HG02571 (cell line): ENCODE data around the gene RBX1.
"Not testable (repeated sequence)": the region's sequence is repeated elsewhere in the genome, so short reads cannot be mapped to it uniquely, and the experiment has no call there.

Source experiments
- ATAC-seq: cut with Tn5 transposase; IDR thresholded peaks from one replicate; pipeline ENCODE4 v1.9.1; 2021; ENCODE audit warnings: mild to moderate bottlenecking, moderate library complexity; ENCODE audit not compliant: unreplicated experiment

RBX1 gene

DNA sequence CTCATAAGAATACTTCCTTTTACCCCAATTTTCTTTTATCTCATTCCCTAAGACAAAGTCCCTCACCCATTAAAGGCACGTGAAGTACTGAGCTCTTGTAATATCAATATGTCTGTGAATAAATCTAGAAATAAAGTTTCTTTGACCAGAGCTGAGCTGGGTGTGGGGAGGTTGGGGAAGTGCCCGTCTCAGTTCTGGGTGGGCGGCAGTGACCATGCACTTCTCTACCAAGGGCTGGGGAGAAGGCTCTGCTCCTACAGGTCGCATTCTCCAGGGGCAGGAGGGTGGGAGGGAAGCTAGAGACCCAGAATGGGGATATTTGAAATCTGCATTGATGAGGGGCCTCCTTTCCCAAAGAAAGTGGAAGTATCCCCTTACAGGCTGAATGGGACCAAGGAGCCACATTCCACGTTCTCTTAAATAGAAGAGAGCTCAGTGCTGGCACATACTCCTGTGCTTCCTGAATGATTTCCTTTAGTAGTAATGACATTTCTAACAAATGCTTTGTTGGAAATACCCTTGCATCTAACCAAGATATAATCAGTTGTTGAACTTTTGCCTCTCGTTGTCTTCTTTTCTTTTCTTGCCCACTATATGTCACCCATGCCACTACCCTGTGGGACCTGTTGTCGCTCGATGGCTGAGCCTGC, 16.1 kb downstream of the RBX1 start:
- no peak for ATAC-seq

DNA sequence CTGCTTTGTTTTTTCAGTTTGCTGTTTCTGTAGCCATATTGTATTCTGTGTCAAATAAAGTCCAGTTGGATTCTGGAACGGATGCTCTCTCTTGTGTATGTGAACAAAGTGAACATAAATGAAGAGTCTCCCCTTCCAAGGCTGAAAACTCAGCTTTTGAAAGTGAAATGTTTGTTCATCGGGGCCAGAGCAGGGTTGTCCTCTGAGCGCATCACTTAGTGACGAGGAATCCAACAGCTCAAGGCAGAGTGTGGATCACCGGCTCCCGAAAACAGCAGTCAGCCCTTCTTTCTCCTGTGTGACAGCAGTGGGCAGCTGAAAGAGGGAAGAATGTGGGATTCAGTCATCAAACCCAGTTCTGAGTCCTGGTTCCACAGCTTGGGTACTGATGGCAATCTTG, 21.4 kb downstream of the RBX1 start:
- ATAC-seq: no peak

- no peak for ATAC-seq
These were observed 22.0 kb downstream of the RBX1 start for GRCh38 chr22:40973144-40973543.

DNA sequence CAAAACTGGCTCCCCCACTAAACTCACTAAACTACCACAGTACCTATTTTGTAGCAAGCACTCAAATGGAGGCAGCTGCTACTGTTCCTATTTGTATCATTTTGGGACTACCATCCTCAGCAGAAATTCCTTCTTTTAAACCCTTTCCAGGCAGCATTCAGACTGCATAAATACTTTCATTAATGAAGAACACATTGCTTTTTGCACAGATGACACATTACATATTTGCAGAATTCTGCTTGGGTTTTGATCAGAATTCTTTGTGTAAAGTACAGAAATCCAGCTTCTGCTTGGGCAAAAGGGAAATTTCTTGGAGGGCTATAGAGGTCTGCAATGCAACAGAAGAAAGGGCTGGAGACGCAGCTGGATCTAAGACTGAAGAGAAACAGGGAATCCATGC, 24.2 kb downstream of the RBX1 start:
- ATAC-seq: no peak

- ATAC-seq: no peak
These were observed 25.9 kb downstream of the RBX1 start for GRCh38 chr22:40976866-40977700.

DNA sequence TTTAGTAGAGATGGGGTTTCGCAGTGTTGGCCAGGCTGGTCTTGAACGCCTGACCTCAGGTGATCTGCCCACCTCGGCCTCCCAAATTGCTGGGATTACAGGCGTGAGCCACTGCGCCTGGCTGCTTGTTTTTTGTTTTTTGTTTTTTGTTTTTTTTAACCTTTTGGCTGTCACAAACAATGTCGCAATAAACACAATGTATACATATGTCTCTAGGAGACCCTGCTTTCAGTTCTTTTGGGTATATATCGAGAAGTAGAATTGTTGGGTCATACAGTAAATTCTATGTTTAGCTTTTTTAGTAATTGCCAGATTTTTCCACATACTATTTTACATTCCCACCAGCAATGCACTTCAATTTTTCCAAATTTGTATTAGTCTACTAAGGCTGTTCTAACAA, 28.0 kb downstream of the RBX1 start:
- no peak for ATAC-seq

DNA sequence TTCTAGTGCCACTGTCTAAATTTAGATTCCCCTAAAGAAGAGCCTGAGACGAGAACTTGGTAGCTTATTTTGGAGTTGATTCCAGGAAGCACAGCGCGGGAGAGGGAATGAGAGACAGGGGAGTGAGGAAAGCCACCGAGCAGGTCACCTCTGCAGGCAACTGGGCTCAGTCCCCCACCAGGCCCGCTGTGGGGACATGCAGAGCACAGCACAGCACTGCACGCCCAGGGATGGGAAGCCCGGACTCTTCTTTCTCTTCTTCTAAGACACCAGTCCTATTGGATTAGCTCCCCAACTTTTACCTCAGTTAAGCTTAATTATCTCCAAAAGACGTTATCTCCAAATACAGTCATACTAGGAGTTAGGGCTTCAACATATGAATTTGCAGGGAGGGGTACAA, 28.7 kb downstream of the RBX1 start:
- ATAC-seq: no peak

DNA sequence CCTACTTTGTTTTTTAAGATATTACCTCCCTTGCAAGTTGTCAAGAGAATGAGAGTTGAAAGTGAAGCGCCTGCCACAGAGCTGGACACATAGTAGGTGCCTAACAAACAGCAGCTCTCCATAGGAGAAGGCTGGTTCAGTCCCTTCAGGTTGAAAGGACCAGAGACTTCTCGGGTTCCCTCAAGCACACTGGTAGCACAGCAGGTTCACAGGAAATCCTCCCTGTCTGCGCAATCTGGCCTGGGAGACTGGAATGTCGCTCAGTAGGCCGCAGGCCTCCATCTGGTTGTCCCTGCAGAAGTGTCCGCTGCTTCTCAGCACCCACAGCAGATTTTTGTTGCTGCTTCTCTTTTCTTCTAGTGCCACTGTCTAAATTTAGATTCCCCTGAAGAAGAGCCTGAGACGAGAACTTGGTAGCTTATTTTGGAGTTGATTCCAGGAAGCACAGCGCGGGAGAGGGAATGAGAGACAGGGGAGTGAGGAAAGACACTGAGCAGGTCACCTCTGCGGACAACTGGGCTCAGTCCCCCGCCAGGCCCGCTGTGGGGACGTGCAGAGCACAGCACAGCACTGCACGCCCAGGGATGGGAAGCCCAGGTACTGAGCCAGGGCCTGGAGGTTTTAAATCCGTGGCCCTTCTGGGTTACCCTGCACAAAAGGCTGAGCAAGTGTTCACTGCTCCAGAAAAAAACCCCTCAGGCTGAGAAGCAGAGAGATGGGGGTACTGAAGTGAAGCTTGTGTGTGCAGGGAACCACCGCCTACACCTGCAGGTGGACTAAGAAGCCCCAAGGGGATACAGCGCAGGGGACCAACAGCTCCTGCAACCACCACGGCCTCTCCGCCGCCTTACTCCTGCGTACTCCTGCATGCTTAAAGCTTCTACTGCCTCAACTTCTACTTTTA, 31.6 kb downstream of the RBX1 start:
- ATAC-seq: no peak

DNA sequence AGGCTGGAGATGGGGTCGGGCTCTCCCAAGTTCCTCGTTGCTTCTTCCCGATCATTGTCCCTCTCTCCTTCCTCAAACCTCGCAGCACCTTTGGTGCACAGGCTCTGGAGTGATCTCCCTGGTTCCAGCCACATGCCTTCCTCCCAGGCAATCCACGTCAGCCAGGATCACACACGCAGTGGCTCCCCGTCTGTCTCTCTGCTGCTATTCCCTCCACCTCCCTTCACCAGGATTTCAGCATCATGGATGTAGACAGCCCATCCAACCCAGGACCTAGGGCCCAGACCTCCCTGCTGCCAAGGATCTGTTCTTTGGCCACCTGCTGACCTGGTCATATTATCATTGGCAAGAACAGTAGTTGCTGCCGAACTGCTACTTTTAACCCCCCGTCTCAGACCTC, 40.1 kb downstream of the RBX1 start:
- no peak for ATAC-seq

DNA sequence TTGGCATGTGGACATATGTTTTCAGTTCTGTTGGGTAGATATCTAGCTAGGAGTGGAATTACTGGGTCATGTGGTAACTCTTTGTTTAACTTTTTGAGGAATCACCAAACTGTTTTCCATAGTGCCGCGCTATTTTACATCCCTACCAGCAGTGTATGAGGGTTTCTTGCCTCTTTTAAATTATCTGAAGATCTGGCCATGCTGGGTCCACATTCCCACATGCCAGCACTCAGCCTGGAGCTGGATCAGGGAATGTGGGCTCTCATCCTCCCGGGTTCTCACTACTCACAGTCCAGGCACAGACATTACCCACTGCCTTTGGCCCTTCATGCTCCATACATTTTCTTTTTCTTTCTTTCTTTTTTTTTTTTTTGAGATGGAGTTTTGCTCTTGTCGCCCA, 44.6 kb downstream of the RBX1 start:
- ATAC-seq: no peak

- no peak for ATAC-seq
These were observed 46.3 kb downstream of the RBX1 start for GRCh38 chr22:40997520-40997919.

DNA sequence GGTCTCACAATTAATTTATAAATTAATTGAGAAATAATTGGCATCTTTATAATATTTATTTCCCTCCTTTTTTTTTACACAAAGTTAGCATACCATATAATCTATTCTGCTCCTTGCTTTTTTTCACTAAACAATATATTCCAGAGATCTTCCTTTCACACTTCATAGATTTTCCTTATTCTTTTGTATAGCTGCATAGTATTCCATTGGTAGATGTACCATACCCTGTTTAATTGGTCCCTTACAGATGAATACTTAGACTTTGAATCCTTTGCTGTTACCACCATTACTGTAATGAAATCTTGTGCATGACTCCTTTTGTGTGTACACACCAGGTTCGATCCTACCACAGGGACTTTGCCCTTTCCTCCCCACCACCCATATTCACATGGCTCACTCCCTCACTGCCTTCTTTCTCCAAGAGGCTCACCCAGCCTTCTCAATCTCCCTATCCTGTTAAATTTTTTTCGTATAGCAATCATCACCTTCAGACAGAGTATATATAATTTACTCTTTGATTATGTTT, 48.9 kb downstream of the RBX1 start:
- no peak for ATAC-seq

- ATAC-seq: no peak
These were observed 50.0 kb downstream of the RBX1 start for GRCh38 chr22:41000941-41001721.

- no peak for ATAC-seq
These were observed 50.5 kb downstream of the RBX1 start for GRCh38 chr22:41001722-41002122.

- ATAC-seq: not testable (repeated sequence)
These were observed 51.2 kb downstream of the RBX1 start for GRCh38 chr22:41002386-41002785.

DNA sequence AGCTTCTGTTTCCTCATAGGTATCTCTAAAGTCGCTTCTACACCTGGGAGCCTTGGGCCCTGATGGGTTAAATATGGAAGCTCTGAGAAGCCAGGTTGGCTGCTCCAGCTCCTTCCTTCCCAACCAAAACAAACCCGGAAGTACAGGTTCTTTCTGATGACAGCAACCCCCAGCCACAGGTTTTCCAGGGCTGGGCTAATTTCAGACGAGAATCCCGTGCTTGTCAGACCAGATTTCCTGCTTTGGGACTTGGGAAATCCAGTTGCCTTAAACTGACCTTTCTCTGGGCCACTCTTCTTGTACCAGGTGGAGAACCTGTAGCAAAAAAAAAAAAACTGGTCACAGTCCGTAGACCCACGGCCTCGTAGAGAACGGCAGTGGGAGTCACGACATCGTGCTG, 51.9 kb downstream of the RBX1 start:
- ATAC-seq: no peak

DNA sequence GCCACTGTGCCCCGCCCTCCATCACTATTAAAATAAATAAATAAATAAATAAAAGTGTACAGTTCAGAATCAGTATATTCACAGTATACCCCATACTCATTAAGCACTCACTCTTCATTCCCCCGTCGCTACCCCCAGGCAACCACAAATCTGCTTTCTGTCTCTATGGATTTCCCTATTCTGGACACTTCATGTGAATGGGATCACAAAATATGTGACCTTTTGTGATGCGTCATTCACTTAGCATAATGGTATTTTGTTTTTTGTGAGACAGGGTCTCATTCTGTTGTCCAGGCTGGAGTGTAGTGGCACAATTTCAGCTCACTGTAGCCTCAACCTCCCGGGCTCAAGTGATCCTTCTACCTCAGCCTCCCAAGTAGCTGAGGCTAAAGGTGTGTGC, 52.8 kb downstream of the RBX1 start:
- ATAC-seq: no peak

DNA sequence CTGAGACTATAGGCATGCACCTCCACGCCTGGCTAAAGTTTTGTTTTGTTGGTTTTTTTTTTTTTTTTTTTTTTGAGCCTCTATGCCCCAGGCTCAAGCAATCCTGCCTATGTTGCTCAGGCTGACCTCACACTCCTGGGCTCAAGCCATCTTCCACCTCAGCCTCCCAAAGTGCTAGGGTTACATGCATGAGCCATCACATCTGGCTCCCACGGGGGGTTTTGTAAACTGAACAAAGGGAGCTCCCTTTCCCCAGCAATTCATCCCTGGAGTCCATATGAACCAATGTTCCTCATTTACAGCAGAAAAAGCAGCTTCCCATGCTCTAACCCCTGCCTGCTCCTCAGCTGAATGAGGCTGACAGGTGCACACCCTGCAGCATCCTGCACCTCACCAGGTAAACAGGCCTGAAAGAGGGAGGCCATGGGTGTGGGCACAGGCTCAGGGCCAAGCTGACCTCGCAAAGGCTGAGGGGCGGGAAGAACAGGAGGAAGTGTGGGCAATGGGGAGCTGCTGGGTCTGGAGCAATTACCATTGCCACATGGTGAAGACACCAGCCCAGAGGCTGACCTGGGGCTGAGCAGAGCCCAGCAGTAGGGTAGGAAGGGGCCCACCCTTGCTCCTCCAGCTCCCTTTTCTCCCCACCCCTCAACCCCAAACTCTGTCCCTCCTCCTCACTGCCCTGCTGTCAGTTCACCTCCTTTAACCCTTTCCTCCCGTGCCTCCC, 58.2 kb downstream of the RBX1 start:
- ATAC-seq: no peak

- no peak for ATAC-seq
These were observed 63.8 kb downstream of the RBX1 start for GRCh38 chr22:41015003-41015402.

- no peak for ATAC-seq
These were observed 70.0 kb downstream of the RBX1 start for GRCh38 chr22:41021061-41021612.
